Neural progenitor cell (in vitro differentiated cells): ENCODE measurements around the gene UACA. TPM values are rescaled to one million over a fixed set of nuclear protein-coding genes. Genes with fewer than 3 reads are reported as not detected.

Experiments used
- DNase-seq: peaks from one replicate; pipeline ENCODE4 v3.0.0-alpha.2; 2016; ENCODE audit warnings: low spot score
- H2AFZ ChIP-seq: fragments of 200-600 bp; sonication (generic); replicated peaks from 2 replicates; pipeline ENCODE4 v1.6.1; 2016; ENCODE audit warnings: antibody characterized with exemption
- H3F3A ChIP-seq: fragments of 200-600 bp; sonication (generic); 2 replicates; pipeline ENCODE4 v1.6.1; 2016; ENCODE audit warnings: antibody characterized with exemption, low read depth
- H3K27ac ChIP-seq: fragments of 200-600 bp; sonication (generic); 2 replicates; pipeline ENCODE4 v1.5.1; 2016; ENCODE audit warnings: mild to moderate bottlenecking
- H3K27me3 ChIP-seq: fragments of 200-600 bp; sonication (generic); 2 replicates; pipeline ENCODE4 v1.6.1; 2016; ENCODE audit warnings: mild to moderate bottlenecking, moderate library complexity
- H3K36me3 ChIP-seq: fragments of 200-600 bp; sonication (generic); 2 replicates; pipeline ENCODE4 v1.5.1; 2016
- H3K4me1 ChIP-seq: fragments of 200-600 bp; sonication (generic); 2 replicates; pipeline ENCODE4 v1.6.1; 2016; ENCODE audit warnings: mixed run types
- H3K4me2 ChIP-seq: fragments of 200-600 bp; sonication (generic); 2 replicates; pipeline ENCODE4 v1.6.1; 2016
- H3K4me3 ChIP-seq: fragments of 200-600 bp; sonication (generic); 2 replicates; pipeline ENCODE4 v1.5.1; 2016
- H3K79me2 ChIP-seq: fragments of 200-600 bp; sonication (generic); 2 replicates; pipeline ENCODE4 v1.6.1; 2016; ENCODE audit warnings: low read depth
- H3K9ac ChIP-seq: fragments of 200-600 bp; sonication (generic); 2 replicates; pipeline ENCODE4 v1.6.1; 2016
- H3K9me3 ChIP-seq: fragments of 200-600 bp; sonication (generic); 2 replicates; pipeline ENCODE4 v1.5.1; 2016; ENCODE audit warnings: low read depth
- H4K20me1 ChIP-seq: fragments of 200-600 bp; sonication (generic); 2 replicates; pipeline ENCODE4 v1.6.1; 2016; ENCODE audit warnings: low read depth
- H3K27ac Mint-ChIP-seq: 3 replicates; pipeline ENCODE4 v1.8.0; 2021; ENCODE audit warnings: mixed read lengths
- H3K27me3 Mint-ChIP-seq: 2 replicates; pipeline ENCODE4 v1.8.0; 2022; ENCODE audit warnings: low read depth, mild to moderate bottlenecking, inconsistent platforms, moderate library complexity, mixed read lengths; ENCODE audit not compliant: insufficient read depth
- H3K36me3 Mint-ChIP-seq: 3 replicates; pipeline ENCODE4 v1.8.0; 2021; ENCODE audit warnings: mixed read lengths
- H3K4me1 Mint-ChIP-seq: 3 replicates; pipeline ENCODE4 v1.8.0; 2021; ENCODE audit warnings: mixed read lengths
- H3K4me3 Mint-ChIP-seq: 3 replicates; pipeline ENCODE4 v1.8.0; 2021; ENCODE audit warnings: mild to moderate bottlenecking, moderate library complexity, mixed read lengths
- H3K9me3 Mint-ChIP-seq: 3 replicates; pipeline ENCODE4 v1.8.0; 2020; ENCODE audit warnings: mixed read lengths
- CTCF ChIP-seq: fragments of 200-600 bp; sonication (generic); IDR thresholded peaks from 2 replicates; pipeline ENCODE4 v1.5.1; 2017; ENCODE audit warnings: antibody characterized with exemption, mild to moderate bottlenecking
- EZH2 ChIP-seq: fragments of 200-600 bp; sonication (generic); IDR thresholded peaks from 2 replicates; pipeline ENCODE4 v1.6.1; 2017; ENCODE audit warnings: antibody characterized with exemption, mild to moderate bottlenecking, moderate library complexity
- EZH2phosphoT487 ChIP-seq: fragments of 200-600 bp; sonication (generic); IDR thresholded peaks from 2 replicates; pipeline ENCODE4 v1.6.1; 2017; ENCODE audit warnings: antibody characterized with exemption
- total RNA-seq: library from RNA; depleted of rRNA; stranded (reverse); fragments of >200 nt; gene quantifications from 2 replicates; pipeline ENCODE4 v1.2.3, GENCODE V29; 2015; ENCODE audit warnings: low replicate concordance

UACA gene
- total RNA-seq, 1 donor from 2014 or later: 70.0 TPM

DNA sequence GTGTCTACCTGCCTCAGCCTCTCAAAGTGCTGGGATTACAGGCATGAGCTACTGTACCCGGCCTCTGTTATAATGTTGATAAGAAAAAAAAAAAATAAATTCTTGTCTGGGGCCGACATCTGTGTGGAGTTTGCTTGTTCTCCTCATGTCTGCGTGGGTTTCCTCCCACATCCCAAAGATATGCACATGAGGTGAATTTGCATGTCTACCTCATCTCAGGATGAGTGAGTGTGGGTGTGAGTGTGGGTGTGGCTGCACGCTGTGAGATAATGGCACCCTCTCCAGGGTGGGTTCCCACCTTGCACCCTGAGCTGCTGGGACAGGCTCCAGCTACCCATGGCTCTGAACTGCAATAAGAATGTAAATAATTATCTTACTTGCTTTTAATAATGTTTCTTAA lies 25.9 kb upstream of the UACA start:
- Histone ChIP-seq H3K4me2 (no peak overlapping the region), H3K27ac (no peak overlapping the region), H3K36me3 (no peaks in the 10 kb centered on the region), H4K20me1 (no peaks in the 10 kb centered on the region), H3K79me2 (no peaks in the 10 kb centered on the region), H3K27me3 (no peaks in the 10 kb centered on the region), H2AFZ (no peak overlapping the region), H3K4me3 (no peak overlapping the region), H3K4me1 (peaks cover 5% of the 10 kb centered on the region), H3F3A (no peaks in the 10 kb centered on the region), H3K9me3 (no peaks in the 10 kb centered on the region), H3K9ac (no peak overlapping the region)
- H3K9me3 Mint-ChIP-seq: no peaks in the 10 kb centered on the region
- no peaks in the 10 kb centered on the region for H3K36me3 Mint-ChIP-seq
- TF ChIP-seq EZH2: no peak
- no peak for TF ChIP-seq EZH2phosphoT487
- no peak for TF ChIP-seq CTCF
- H3K27me3 Mint-ChIP-seq: peaks cover 2% of the 10 kb centered on the region
- H3K27ac Mint-ChIP-seq: no peak overlapping the region
- H3K4me1 Mint-ChIP-seq: no peaks in the 10 kb centered on the region
- DNase-seq: no peak
- H3K4me3 Mint-ChIP-seq: no peak overlapping the region

GRCh38 chr15:70788114-70789049 lies 25.0 kb upstream of the UACA start:
- H3K27me3 Mint-ChIP-seq: peaks cover 2% of the 10 kb centered on the region
- DNase-seq: no peak

DNA sequence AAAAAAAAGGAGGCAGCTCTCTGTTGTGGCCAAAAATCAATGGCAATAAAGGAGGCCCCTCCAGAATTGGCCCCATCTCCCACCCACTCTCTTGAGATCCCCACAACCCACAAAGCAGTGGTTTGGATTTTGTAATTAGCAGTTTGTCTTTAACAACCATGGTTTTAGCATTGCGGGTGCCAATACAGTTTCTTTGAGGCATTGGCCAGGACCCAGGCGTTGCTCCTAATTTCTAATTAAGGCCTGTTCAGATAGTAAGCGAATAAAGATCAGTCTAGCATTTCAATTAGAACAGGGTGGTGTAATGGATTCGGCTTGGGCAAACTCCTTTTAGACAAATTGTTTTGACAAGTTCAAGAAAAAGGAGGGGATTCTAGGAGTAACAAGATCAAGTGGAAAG lies 23.6 kb upstream of the UACA start:
- H3K4me2 ChIP-seq: no peak overlapping the region
- no peak overlapping the region for H3K27ac ChIP-seq
- no peaks in the 10 kb centered on the region for H3K9me3 Mint-ChIP-seq
- no peak overlapping the region for H3K27ac Mint-ChIP-seq
- no peaks in the 10 kb centered on the region for H4K20me1 ChIP-seq
- H3K27me3 Mint-ChIP-seq: peaks cover 2% of the 10 kb centered on the region
- no peak overlapping the region for H3K9ac ChIP-seq
- H3K36me3 ChIP-seq: no peaks in the 10 kb centered on the region
- H3F3A ChIP-seq: no peaks in the 10 kb centered on the region
- peaks cover 4% of the 10 kb centered on the region for H3K4me1 ChIP-seq
- H2AFZ ChIP-seq: no peak overlapping the region
- no peak for DNase-seq
- no peaks in the 10 kb centered on the region for H3K9me3 ChIP-seq
- TF ChIP-seq CTCF (no peak), EZH2 (no peak), EZH2phosphoT487 (no peak)
- no peaks in the 10 kb centered on the region for H3K4me1 Mint-ChIP-seq
- no peaks in the 10 kb centered on the region for H3K79me2 ChIP-seq
- H3K27me3 ChIP-seq: no peaks in the 10 kb centered on the region
- H3K4me3 ChIP-seq: no peak overlapping the region
- no peak overlapping the region for H3K4me3 Mint-ChIP-seq
- no peaks in the 10 kb centered on the region for H3K36me3 Mint-ChIP-seq

More at GRCh38 chr15:70788114-70789049, 25.0 kb upstream of the UACA start:
- Histone ChIP-seq H3K27me3 (no peaks in the 10 kb centered on the region), H3K9ac (no peak overlapping the region), H2AFZ (no peak overlapping the region), H4K20me1 (no peaks in the 10 kb centered on the region), H3F3A (no peaks in the 10 kb centered on the region), H3K4me1 (peaks cover 5% of the 10 kb centered on the region), H3K27ac (no peak overlapping the region), H3K4me2 (no peak overlapping the region), H3K9me3 (no peaks in the 10 kb centered on the region), H3K4me3 (no peak overlapping the region), H3K79me2 (no peaks in the 10 kb centered on the region), H3K36me3 (no peaks in the 10 kb centered on the region)
- H3K27ac Mint-ChIP-seq: no peak overlapping the region
- no peak overlapping the region for H3K4me3 Mint-ChIP-seq
- no peaks in the 10 kb centered on the region for H3K36me3 Mint-ChIP-seq
- H3K4me1 Mint-ChIP-seq: no peaks in the 10 kb centered on the region
- H3K9me3 Mint-ChIP-seq: no peaks in the 10 kb centered on the region
- no peak for TF ChIP-seq EZH2
- TF ChIP-seq EZH2phosphoT487: no peak
- no peak for TF ChIP-seq CTCF
